Measurements from ENCODE around the gene MCAM. TPM values are rescaled to one million over a fixed set of nuclear protein-coding genes. Genes with fewer than 3 reads are reported as not detected.

Gene MCAM
- total and polyA plus RNA-seq, 4 donors, result 274 to 1,386 (median 506) TPM

- H3K27me3 ChIP-seq (ENCODE audit: control insufficient read depth in 1 of 2, insufficient read depth in 2 of 2, low read length in 1 of 2), result no peaks in the 10 kb centered on the region
- DNase-seq (peak in 1 of 2 donors; percentile 45), ATAC-seq (ENCODE audit: low FRiP score) (no peak)
- intact Hi-C loops (cut with DNase I), result loop anchor here in 1 of 2 donors (10.0 kb wide), 1 partner anchor 191 kb away; the partner anchor contains the start of gene ABCG4
- no peaks in the 10 kb centered on the region for H3K4me1 ChIP-seq (ENCODE audit: control insufficient read depth in 1 of 2, insufficient read depth in 2 of 2, low read length in 2 of 2)
- no peak overlapping the region for H3K4me3 ChIP-seq (ENCODE audit: low read length in 2 of 2)
- 81 to 84% methylated on average over 30 of the region's 30 CpGs for WGBS, 2 donors
- no peak overlapping the region for H3K27ac ChIP-seq (ENCODE audit: low read depth in 1 of 2, low read length in 2 of 2)
- no peaks in the 10 kb centered on the region for H3K9me3 ChIP-seq (ENCODE audit: control insufficient read depth, low read length)
- no peaks in the 10 kb centered on the region for H3K36me3 ChIP-seq (ENCODE audit: control insufficient read depth in 1 of 2, insufficient read depth in 2 of 2, low read length in 1 of 2)
These were observed 19.0 kb upstream of the MCAM start for GRCh38 chr11:119335655-119336543.

DNA sequence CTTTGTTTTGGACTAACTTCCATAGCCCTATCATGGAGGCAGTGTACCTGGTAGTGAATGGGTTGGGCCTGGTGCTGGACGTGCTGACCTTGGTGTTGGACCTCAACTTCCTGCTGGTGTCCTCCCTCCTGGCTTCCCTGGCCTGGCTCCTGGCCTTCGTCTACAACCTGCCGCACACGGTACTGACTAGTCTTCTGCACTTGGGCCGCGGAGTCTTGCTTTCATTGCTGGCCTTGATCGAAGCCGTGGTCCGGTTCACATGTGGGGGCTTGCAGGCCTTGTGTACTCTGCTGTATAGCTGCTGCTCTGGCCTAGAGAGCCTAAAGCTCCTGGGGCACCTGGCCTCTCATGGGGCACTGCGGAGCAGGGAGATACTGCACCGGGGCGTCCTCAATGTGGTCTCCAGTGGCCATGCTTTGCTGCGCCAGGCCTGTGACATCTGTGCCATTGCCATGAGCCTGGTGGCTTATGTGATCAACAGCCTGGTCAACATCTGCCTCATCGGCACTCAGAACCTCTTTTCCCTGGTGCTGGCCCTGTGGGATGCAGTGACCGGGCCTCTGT lies 18.2 kb upstream of the MCAM start:
- Histone ChIP-seq H3K27ac (ENCODE audit: low read depth in 1 of 2, low read length in 2 of 2) (no peak overlapping the region), H3K27me3 (ENCODE audit: control insufficient read depth in 1 of 2, insufficient read depth in 2 of 2, low read length in 1 of 2) (no peaks in the 10 kb centered on the region), H3K4me3 (ENCODE audit: low read length in 2 of 2) (peak overlapping the region; percentile 87 to 98), H3K9me3 (ENCODE audit: control insufficient read depth, low read length) (no peaks in the 10 kb centered on the region), H3K4me1 (ENCODE audit: control insufficient read depth in 1 of 2, insufficient read depth in 2 of 2, low read length in 2 of 2) (no peaks in the 10 kb centered on the region), H3K36me3 (ENCODE audit: control insufficient read depth in 1 of 2, insufficient read depth in 2 of 2, low read length in 1 of 2) (no peaks in the 10 kb centered on the region)
- WGBS, 2 donors, result 65 to 73% methylated on average over 15 of the region's 15 CpGs
- intact Hi-C loops (cut with DNase I), result loop anchor here in 1 of 2 donors (10.0 kb wide), 1 partner anchor 190 kb away; the partner anchor contains the start of gene ABCG4
- ATAC-seq (ENCODE audit: low FRiP score), result no peak
- DNase-seq, result peak in 1 of 2 donors; percentile 48

DNA sequence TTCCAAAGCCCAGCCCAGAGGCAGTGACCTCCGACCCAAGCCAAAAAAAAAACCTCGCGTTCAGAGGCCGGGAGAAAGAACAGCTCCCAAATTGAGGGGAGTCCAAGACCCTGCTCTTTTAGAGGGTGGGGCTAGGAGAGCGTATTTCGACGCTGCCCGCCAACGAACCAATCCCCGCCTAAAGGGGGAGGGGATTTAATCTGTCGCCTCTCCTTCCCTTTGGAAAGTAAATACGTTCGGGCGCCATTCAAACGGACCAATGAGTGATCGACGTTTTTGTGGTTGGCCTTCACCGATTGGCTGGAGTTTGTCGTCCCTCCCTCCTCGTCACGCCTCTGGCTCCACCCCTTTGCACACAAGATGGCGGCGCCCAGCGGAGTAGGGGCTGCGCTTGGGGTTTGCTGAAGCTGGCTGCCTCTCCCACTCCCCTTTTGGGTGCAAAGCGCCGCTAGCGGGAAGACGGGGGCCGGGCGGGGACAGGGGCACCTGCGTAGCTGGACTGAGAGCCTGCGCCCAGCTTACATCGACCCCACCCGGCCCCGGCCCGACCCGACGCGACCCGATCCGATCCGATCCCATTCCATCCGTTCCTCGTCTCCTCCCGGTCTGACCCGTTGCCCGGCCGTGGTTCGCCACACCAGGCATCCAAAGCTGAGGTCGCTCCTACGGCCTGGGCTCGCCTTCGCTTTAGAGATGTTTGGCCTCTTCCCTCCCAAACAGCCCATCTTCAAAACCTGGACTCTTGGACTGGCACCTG lies 17.4 kb upstream of the MCAM start, which contains the start of gene RNF26:
Gene RNF26 (plus strand): TSS at position 354 of the 757 bp plus-strand sequence. CDS start 596 bp downstream, outside the sequence.
- no peaks in the 10 kb centered on the region for H3K4me1 ChIP-seq (ENCODE audit: control insufficient read depth in 1 of 2, insufficient read depth in 2 of 2, low read length in 2 of 2)
- no peaks in the 10 kb centered on the region for H3K9me3 ChIP-seq (ENCODE audit: control insufficient read depth, low read length)
- H3K4me3 ChIP-seq (ENCODE audit: low read length in 2 of 2), result peak within 1 kb of the TSS; percentile 87 to 98
- no peaks in the 10 kb centered on the region for H3K27me3 ChIP-seq (ENCODE audit: control insufficient read depth in 1 of 2, insufficient read depth in 2 of 2, low read length in 1 of 2)
- intact Hi-C loops (cut with DNase I), result loop anchor here in 1 of 2 donors (10.0 kb wide), 1 partner anchor 190 kb away; the partner anchor contains the start of gene ABCG4
- DNase-seq (peak; percentile 95 to 96), ATAC-seq (ENCODE audit: low FRiP score) (peak; percentile 94)
- WGBS, 2 donors, result 0 to 1% methylated on average over 45 to 54 of the region's 54 CpGs
- H3K36me3 ChIP-seq (ENCODE audit: control insufficient read depth in 1 of 2, insufficient read depth in 2 of 2, low read length in 1 of 2), result no peaks in the 10 kb centered on the region
- H3K27ac ChIP-seq (ENCODE audit: low read depth in 1 of 2, low read length in 2 of 2), result peak within 1 kb of the TSS in 1 of 2 donors; percentile 74

DNA sequence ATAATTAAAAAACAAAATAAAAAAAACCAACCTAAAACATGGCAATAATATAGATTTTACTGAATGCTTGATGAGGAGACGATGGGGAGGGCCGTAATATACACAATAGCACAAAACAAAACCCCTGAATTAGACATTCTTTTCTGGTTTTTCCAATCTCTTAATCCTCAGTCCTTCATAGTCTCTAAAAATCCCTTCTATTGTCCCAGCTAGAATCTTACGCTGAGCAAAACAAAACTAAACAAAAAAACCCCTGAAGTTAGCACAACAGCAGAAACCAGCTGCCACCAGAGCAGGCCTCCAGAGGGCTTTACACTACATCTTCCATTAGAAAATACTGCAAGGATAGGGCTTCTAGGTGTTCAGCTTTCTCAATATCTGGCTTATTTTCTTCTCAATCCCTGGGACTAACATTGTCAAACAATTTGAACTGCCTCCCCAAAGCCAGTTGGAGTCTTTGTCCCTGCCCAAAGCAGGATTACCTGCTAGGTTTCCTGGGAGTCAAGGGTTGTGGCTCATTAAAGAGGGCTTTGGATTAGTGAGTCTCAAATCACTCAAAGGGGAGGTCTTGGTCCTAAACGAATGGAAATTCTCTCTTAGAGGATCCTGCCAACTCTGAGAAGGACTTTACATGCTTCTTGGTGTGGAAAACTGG lies 15.3 kb upstream of the MCAM start:
- ATAC-seq (ENCODE audit: low FRiP score) (no peak), DNase-seq (no peak)
- Histone ChIP-seq H3K4me3 (ENCODE audit: low read length in 2 of 2) (no peak overlapping the region), H3K4me1 (ENCODE audit: control insufficient read depth in 1 of 2, insufficient read depth in 2 of 2, low read length in 2 of 2) (no peaks in the 10 kb centered on the region), H3K9me3 (ENCODE audit: control insufficient read depth, low read length) (no peaks in the 10 kb centered on the region), H3K27ac (ENCODE audit: low read depth in 1 of 2, low read length in 2 of 2) (no peak overlapping the region), H3K27me3 (ENCODE audit: control insufficient read depth in 1 of 2, insufficient read depth in 2 of 2, low read length in 1 of 2) (no peaks in the 10 kb centered on the region), H3K36me3 (ENCODE audit: control insufficient read depth in 1 of 2, insufficient read depth in 2 of 2, low read length in 1 of 2) (no peaks in the 10 kb centered on the region)
- 80 to 81% methylated on average over 4 of the region's 4 CpGs for WGBS, 2 donors
- intact Hi-C loops (cut with DNase I), result loop anchor here in 1 of 2 donors (10.0 kb wide), 1 partner anchor 187 kb away; the partner anchor contains the start of gene ABCG4

DNA sequence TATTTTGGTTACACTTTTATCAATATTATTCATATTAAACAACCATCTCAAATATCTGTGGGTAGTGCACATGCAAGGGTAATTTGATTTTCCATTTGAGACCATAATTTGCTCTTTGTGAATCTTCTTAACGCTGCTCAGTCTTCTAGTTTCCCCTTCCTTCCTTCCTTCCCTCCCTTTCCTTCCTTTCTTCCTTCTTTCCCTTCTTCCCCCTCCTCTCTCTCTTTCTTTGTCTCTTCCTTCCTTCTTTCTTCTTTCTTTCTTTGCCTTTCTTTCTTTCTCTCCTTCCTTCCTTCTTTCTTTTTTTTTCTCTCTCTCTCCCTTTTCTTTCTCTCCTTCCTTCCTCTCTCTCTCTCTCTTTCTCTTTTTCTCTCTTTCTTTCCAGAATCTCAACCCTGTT lies 13.3 kb upstream of the MCAM start:
- Histone ChIP-seq H3K4me3 (ENCODE audit: low read length in 2 of 2) (no peak overlapping the region), H3K27ac (ENCODE audit: low read depth in 1 of 2, low read length in 2 of 2) (no peak overlapping the region), H3K4me1 (ENCODE audit: control insufficient read depth in 1 of 2, insufficient read depth in 2 of 2, low read length in 2 of 2) (no peaks in the 10 kb centered on the region), H3K27me3 (ENCODE audit: control insufficient read depth in 1 of 2, insufficient read depth in 2 of 2, low read length in 1 of 2) (no peaks in the 10 kb centered on the region), H3K36me3 (ENCODE audit: control insufficient read depth in 1 of 2, insufficient read depth in 2 of 2, low read length in 1 of 2) (no peaks in the 10 kb centered on the region), H3K9me3 (ENCODE audit: control insufficient read depth, low read length) (no peaks in the 10 kb centered on the region)
- DNase-seq (no peak), ATAC-seq (ENCODE audit: low FRiP score) (no peak)
- WGBS, 2 donors, result 63 to 83% methylated on average over 1 of the region's 1 CpG
- intact Hi-C loops (cut with DNase I), result loop anchor here in 1 of 2 donors (10.0 kb wide), 1 partner anchor 185 kb away; the partner anchor contains the start of gene ABCG4

- Histone ChIP-seq H3K4me3 (ENCODE audit: low read length in 2 of 2) (no peak overlapping the region), H3K27me3 (ENCODE audit: control insufficient read depth in 1 of 2, insufficient read depth in 2 of 2, low read length in 1 of 2) (no peaks in the 10 kb centered on the region), H3K9me3 (ENCODE audit: control insufficient read depth, low read length) (no peaks in the 10 kb centered on the region), H3K27ac (ENCODE audit: low read depth in 1 of 2, low read length in 2 of 2) (no peak overlapping the region), H3K36me3 (ENCODE audit: control insufficient read depth in 1 of 2, insufficient read depth in 2 of 2, low read length in 1 of 2) (no peaks in the 10 kb centered on the region), H3K4me1 (ENCODE audit: control insufficient read depth in 1 of 2, insufficient read depth in 2 of 2, low read length in 2 of 2) (no peaks in the 10 kb centered on the region)
- intact Hi-C loops (cut with DNase I), result no loop called here
- DNase-seq, result no peak
- ATAC-seq (ENCODE audit: low FRiP score), result no peak
- 46 to 57% methylated on average over 2 of the region's 2 CpGs for WGBS, 2 donors
These were observed 12.4 kb upstream of the MCAM start for GRCh38 chr11:119329320-119329719.

DNA sequence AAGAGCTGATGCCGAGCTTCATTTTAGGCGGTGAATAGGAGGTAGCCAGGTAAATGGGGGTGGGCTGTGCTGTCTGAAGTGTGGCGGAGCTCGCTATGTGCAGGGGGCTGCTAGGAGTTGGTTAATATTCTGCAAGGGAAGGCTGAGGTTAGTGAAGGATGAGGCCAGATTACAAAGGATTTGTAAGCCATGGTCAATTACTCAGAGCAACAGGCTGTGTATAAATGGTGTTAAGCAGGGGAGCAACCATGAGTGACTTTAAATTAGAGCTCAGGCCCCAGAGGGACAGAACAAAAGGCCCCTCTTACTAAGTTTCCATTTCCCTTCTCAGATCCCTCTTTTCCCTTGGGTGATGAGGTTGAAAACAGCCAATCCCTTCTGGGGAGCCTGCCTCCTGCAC lies 7.3 kb upstream of the MCAM start:
- intact Hi-C loops (cut with DNase I), result loop anchor here (5.0 kb wide), 2 partner anchors 117 to 127 kb away; partner anchors contain the start of gene CBL (in 1 of the 2)

More for the DNA sequence above, 7.3 kb upstream of the MCAM start:
- Histone ChIP-seq H3K36me3 (ENCODE audit: control insufficient read depth in 1 of 2, insufficient read depth in 2 of 2, low read length in 1 of 2) (no peaks in the 10 kb centered on the region), H3K27ac (ENCODE audit: low read depth in 1 of 2, low read length in 2 of 2) (no peak overlapping the region), H3K27me3 (ENCODE audit: control insufficient read depth in 1 of 2, insufficient read depth in 2 of 2, low read length in 1 of 2) (no peaks in the 10 kb centered on the region), H3K4me1 (ENCODE audit: control insufficient read depth in 1 of 2, insufficient read depth in 2 of 2, low read length in 2 of 2) (no peaks in the 10 kb centered on the region), H3K4me3 (ENCODE audit: low read length in 2 of 2) (no peak overlapping the region), H3K9me3 (ENCODE audit: control insufficient read depth, low read length) (no peaks in the 10 kb centered on the region)
- ATAC-seq (ENCODE audit: low FRiP score) (no peak), DNase-seq (no peak)
- 65 to 71% methylated on average over 4 of the region's 4 CpGs for WGBS, 2 donors
